Mesothelial cell of epicardium (in vitro differentiated cells): Measurements from ENCODE around the gene LHX5. TPM values are rescaled to one million over a fixed set of nuclear protein-coding genes. Genes with fewer than 3 reads are reported as not detected.

Experiments used
- DNase-seq, 2 experiments: peaks; one replicate each; pipeline ENCODE4 v3.0.0; 2021; ENCODE audit warnings: low spot score in 2 of 2; ENCODE audit not compliant: unreplicated experiment in 2 of 2
- H3K27ac Mint-ChIP-seq: 2 replicates; pipeline ENCODE4 v1.8.0; 2021; ENCODE audit warnings: mixed read lengths
- H3K27me3 Mint-ChIP-seq: 2 replicates; pipeline ENCODE4 v1.8.0; 2021; ENCODE audit warnings: low read depth, mixed read lengths
- H3K36me3 Mint-ChIP-seq: 2 replicates; pipeline ENCODE4 v1.8.0; 2021; ENCODE audit warnings: mixed read lengths
- H3K4me1 Mint-ChIP-seq: 2 replicates; pipeline ENCODE4 v1.8.0; 2021; ENCODE audit warnings: mixed read lengths
- H3K4me3 Mint-ChIP-seq: 2 replicates; pipeline ENCODE4 v1.8.0; 2021; ENCODE audit warnings: mild to moderate bottlenecking, moderate library complexity, mixed read lengths
- H3K9me3 Mint-ChIP-seq: 2 replicates; pipeline ENCODE4 v1.8.0; 2021; ENCODE audit warnings: mixed read lengths
- total RNA-seq: library from RNA; stranded (reverse); gene quantifications from 3 replicates; pipeline ENCODE4 v1.2.1, GENCODE V29; 2021
- TF ChIP-seq, protein P1 (sequence below): fragments of 200-600 bp; sonication (generic); IDR thresholded peaks from one replicate; pipeline ENCODE4 v1.5.0; 2021; ENCODE audit warnings: antibody characterized with exemption; ENCODE audit not compliant: unreplicated experiment

LHX5 gene
- total RNA-seq, 1 donor from 2014 or later = not detected

DNA sequence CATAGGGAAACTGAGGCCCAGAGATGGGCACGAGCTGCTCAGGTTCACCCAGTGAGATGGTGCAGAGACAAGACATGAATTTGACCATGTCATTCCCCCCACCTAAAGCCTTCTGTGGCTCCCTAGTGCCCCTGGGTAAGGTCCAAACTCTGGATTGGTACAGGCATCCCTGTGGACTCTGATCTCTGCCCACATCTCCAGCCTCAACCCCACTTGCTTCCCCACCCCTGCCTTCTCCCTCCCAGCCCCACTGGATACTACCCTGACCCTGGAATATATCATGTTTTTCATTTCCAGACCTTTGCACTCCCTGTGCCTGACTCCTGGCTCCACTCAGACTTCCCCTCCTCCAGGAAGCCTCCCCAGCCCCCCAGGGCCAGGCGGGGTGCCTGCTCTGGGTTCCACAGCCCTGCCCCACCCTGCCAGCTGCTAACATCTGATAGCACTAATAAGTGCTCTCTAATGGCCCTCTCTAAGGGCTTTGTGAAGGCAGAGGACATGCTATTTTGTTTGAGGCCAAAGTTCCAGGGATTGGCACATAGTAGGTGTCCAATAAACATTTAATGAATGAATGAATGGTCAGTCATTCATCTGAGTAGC is 50.6 kb downstream of the LHX5 start:
- H3K27ac Mint-ChIP-seq = no peak overlapping the region
- H3K27me3 Mint-ChIP-seq = peaks cover 4% of the 10 kb centered on the region
- TF ChIP-seq, protein P1, sequence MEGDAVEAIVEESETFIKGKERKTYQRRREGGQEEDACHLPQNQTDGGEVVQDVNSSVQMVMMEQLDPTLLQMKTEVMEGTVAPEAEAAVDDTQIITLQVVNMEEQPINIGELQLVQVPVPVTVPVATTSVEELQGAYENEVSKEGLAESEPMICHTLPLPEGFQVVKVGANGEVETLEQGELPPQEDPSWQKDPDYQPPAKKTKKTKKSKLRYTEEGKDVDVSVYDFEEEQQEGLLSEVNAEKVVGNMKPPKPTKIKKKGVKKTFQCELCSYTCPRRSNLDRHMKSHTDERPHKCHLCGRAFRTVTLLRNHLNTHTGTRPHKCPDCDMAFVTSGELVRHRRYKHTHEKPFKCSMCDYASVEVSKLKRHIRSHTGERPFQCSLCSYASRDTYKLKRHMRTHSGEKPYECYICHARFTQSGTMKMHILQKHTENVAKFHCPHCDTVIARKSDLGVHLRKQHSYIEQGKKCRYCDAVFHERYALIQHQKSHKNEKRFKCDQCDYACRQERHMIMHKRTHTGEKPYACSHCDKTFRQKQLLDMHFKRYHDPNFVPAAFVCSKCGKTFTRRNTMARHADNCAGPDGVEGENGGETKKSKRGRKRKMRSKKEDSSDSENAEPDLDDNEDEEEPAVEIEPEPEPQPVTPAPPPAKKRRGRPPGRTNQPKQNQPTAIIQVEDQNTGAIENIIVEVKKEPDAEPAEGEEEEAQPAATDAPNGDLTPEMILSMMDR = no peak
- no peaks in the 10 kb centered on the region for H3K9me3 Mint-ChIP-seq
- peaks cover 3% of the 10 kb centered on the region for H3K36me3 Mint-ChIP-seq
- peaks cover 11% of the 10 kb centered on the region for H3K4me1 Mint-ChIP-seq
- no peak for DNase-seq
- no peak overlapping the region for H3K4me3 Mint-ChIP-seq

DNA sequence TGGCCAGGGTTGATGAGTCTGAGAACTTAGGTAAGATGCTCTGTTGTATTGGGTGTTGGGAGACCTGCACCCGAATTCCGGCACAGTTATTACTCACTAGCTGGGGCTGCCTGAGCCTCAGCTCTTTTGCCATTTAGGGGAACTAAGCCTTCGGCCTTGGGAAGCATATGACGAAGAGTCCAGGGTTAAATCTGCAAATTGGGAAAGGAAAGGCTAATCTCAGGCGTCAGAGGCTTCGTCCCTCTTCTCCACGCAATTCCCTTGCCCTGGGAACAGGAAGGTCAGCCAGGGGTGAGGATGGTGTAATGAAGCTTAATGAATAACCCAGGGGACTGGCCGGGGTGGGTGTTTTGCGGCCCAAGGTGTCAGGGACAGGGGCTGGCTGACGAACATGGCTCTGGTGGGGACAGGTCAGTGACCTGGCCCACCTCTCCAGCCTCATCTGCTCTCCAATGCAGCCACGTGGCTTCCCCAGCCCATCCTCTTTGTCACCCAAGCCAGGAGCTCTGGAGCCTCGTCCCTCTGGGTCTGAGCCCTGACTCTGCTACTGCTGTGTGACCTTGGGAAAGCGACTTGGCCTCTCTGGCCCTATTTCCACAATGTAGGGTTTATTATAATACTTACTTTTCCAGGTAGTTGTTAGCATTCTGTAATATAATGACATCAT is 53.3 kb downstream of the LHX5 start:
- no peaks in the 10 kb centered on the region for H3K36me3 Mint-ChIP-seq
- H3K27me3 Mint-ChIP-seq = peaks cover 1% of the 10 kb centered on the region
- no peak overlapping the region for H3K4me3 Mint-ChIP-seq
- H3K27ac Mint-ChIP-seq = no peak overlapping the region
- TF ChIP-seq, protein P1 = no peak
- no peaks in the 10 kb centered on the region for H3K9me3 Mint-ChIP-seq
- peaks cover 11% of the 10 kb centered on the region for H3K4me1 Mint-ChIP-seq
- no peak for DNase-seq

DNA sequence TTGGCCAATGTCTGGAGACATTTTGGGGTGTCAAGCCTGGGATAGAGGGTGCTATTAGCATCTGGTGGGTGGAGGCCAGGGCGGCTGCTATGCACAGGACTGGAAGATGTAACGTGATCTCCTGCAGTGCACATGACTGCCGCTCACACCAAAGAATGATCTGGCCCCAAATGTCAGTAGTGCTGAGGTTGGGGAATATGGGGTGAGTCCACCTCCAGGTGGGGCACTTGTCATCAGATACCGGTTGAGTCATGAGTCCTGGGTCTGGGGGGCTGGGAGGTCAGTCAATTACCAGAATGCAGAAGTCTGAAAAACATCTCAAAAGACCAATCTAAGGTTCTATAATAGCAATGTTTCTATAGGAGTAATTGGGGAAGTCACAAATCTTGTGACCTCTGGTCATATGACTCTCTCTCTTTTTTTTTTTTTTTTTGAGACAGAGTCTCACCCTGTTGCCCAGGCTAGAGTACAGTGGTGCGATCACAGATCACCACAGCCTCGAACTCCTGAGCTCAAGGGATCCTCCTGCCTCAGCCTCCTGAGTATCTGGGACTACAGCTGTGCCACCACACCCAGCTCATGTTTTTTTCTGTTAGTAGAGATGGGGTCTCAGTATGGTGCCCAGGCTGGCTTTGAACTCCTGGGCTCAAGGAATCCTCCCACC is 55.4 kb downstream of the LHX5 start:
- TF ChIP-seq, protein P1 = no peak
- no peak overlapping the region for H3K4me3 Mint-ChIP-seq
- no peaks in the 10 kb centered on the region for H3K9me3 Mint-ChIP-seq
- DNase-seq = no peak
- no peaks in the 10 kb centered on the region for H3K4me1 Mint-ChIP-seq
- H3K27me3 Mint-ChIP-seq = peaks cover 4% of the 10 kb centered on the region
- H3K27ac Mint-ChIP-seq = no peak overlapping the region
- H3K36me3 Mint-ChIP-seq = no peaks in the 10 kb centered on the region

DNA sequence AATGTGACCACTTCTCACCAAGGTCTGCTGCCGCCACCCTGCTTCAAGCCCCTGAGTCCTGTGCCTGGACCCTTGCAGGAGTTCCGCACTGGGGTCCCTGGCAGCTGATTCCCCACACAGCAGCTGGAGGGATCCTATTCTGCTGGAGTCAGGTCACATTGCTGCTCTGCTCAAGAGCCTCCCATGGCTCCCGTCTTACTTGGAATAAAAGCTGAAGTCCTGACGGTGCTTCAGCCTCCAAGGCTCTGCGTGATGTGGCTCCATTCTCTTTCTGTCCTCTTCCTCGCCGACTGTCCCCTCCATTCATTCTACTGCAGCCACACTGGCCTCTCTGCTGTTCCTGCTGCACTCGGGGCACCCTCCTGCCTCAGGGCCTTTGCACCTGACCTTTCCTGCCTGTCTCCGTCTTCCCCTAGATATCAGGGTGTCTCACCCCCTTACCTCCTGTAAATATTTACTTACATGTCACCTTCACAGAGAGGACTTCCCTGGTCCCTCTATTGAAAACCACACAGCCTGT is 57.1 kb downstream of the LHX5 start:
- Mint-ChIP-seq H3K9me3 (no peaks in the 10 kb centered on the region), H3K27ac (no peak overlapping the region), H3K4me1 (no peaks in the 10 kb centered on the region), H3K27me3 (peaks cover 4% of the 10 kb centered on the region), H3K36me3 (no peaks in the 10 kb centered on the region), H3K4me3 (no peak overlapping the region)
- TF ChIP-seq, protein P1 = no peak
- no peak for DNase-seq

DNA sequence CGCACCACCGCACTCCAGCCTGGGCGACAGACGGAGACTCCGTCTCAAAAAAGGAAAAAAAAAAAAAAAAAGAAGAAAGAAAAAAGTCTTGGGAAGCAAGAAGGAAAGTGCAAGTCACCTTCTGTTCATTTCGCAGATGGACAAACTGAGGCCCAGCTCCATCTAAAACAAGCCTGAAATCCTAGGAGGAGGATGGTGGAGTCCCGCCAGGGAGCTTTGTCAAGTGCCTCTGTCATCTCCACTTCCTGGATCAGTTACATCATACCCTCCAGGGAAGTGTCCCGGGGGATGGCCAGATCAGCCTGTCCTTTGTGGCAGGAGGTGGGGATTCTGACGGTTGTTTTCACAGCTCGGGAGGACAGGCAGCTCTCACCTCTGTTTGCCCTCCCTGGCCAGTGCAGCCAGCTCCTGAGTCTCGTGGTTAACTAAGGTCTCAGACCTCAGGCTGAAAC is 58.2 kb downstream of the LHX5 start:
- Mint-ChIP-seq H3K9me3 (no peaks in the 10 kb centered on the region), H3K27me3 (peaks cover 4% of the 10 kb centered on the region), H3K4me3 (no peak overlapping the region), H3K4me1 (no peaks in the 10 kb centered on the region), H3K36me3 (no peaks in the 10 kb centered on the region), H3K27ac (no peak overlapping the region)
- TF ChIP-seq, protein P1 = no peak
- no peak for DNase-seq

Other genes with a start within 250 kb of the LHX5 start
- gene SLC8B1, start 136.8 kb downstream of the LHX5 start, total RNA-seq = 16.7 to 19.1 TPM (median 17.3 TPM) in 3 replicates
- gene PLBD2, start 113.3 kb downstream of the LHX5 start, total RNA-seq = 37.8 to 39.3 TPM (median 38.7 TPM) in 3 replicates
- not detected in 3 replicates for gene SDS, start 68.0 kb downstream of the LHX5 start, total RNA-seq
- gene SDSL, start 49.5 kb downstream of the LHX5 start, total RNA-seq = 9.5 to 12.9 TPM (median 11.6 TPM) in 3 replicates